OCI-LY7 (cell line): ENCODE results near the gene TSPAN9. TPM values are rescaled to one million over a fixed set of nuclear protein-coding genes. Genes with fewer than 3 reads are reported as not detected.

ENCODE experiments used
- BruUV-seq: library from RNA; stranded (reverse); fragments of 400-500 nt; replicated peaks from 2 replicates; lab custom pipeline; 2021; lab: Mats Ljungman, UMichigan
- CTCF ChIA-PET: fragments of 300-600 bp; sonication (Branson Sonifier 250); formaldehyde crosslinking; loops from one replicate; lab custom pipeline; 2022; ENCODE audit warnings: antibody characterized with exemption; ENCODE audit not compliant: unreplicated experiment; lab: Charles Lee
- POLR2A ChIA-PET: fragments of 300-600 bp; sonication (Branson Sonifier 250); formaldehyde crosslinking; loops from one replicate; lab custom pipeline; 2022; ENCODE audit warnings: antibody characterized with exemption; lab: Charles Lee
- DNase-seq: peaks from one replicate; pipeline ENCODE4 v3.0.0-alpha.2; 2015; ENCODE audit warnings: low spot score
- H2AFZ ChIP-seq: fragments of 200-600 bp; sonication (generic), shearing (Covaris generic); 2 replicates; pipeline ENCODE4 v1.6.1; 2014; ENCODE audit warnings: mild to moderate bottlenecking, antibody characterized with exemption, low read length, moderate library complexity
- H3K27ac ChIP-seq: fragments of 200-600 bp; sonication (generic); 2 replicates; pipeline ENCODE4 v1.5.1; 2014; ENCODE audit warnings: mixed run types, low read depth, mild to moderate bottlenecking, moderate library complexity, low read length, inconsistent platforms; ENCODE audit not compliant: poor library complexity, severe bottlenecking
- H3K36me3 ChIP-seq: fragments of 200-600 bp; sonication (generic); 2 replicates; pipeline ENCODE4 v1.6.1; 2014; ENCODE audit warnings: mild to moderate bottlenecking, antibody characterized with exemption, low read length, moderate library complexity, mixed read lengths; ENCODE audit not compliant: insufficient read depth
- H3K4me1 ChIP-seq: fragments of 200-600 bp; sonication (generic); 2 replicates; pipeline ENCODE4 v1.5.1; 2014; ENCODE audit warnings: mild to moderate bottlenecking, low read length; ENCODE audit not compliant: insufficient read depth, poor library complexity, severe bottlenecking
- H3K4me2 ChIP-seq: fragments of 200-600 bp; sonication (generic); 2 replicates; pipeline ENCODE4 v1.6.1; 2014; ENCODE audit warnings: mild to moderate bottlenecking, low read length
- H3K4me3 ChIP-seq: fragments of 200-600 bp; sonication (generic); 2 replicates; pipeline ENCODE4 v1.5.1; 2014; ENCODE audit warnings: mild to moderate bottlenecking, low read depth, low read length; ENCODE audit not compliant: poor library complexity, severe bottlenecking
- H3K79me2 ChIP-seq: fragments of 200-600 bp; sonication (generic); 2 replicates; pipeline ENCODE4 v1.6.1; 2016; ENCODE audit warnings: low read depth, mild to moderate bottlenecking, low read length, moderate library complexity, mixed read lengths; ENCODE audit not compliant: insufficient read depth
- H3K9me2 ChIP-seq: fragments of 200-600 bp; sonication (generic); 2 replicates; pipeline ENCODE4 v1.6.1; 2016; ENCODE audit warnings: mild to moderate bottlenecking, low read length, mixed read lengths; ENCODE audit not compliant: insufficient read depth
- H3K9me3 ChIP-seq: fragments of 200-600 bp; sonication (generic); 2 replicates; pipeline ENCODE4 v1.6.1; 2014; ENCODE audit warnings: mild to moderate bottlenecking, mixed run types, low read length, mixed read lengths
- H4K20me1 ChIP-seq: fragments of 200-600 bp; sonication (generic); 2 replicates; pipeline ENCODE4 v1.6.1; 2014; ENCODE audit warnings: mild to moderate bottlenecking, antibody characterized with exemption, low read length, moderate library complexity, mixed read lengths; ENCODE audit not compliant: insufficient read depth
- CTCF ChIP-seq: fragments of 200-600 bp; sonication (generic); conservative IDR thresholded peaks from 2 replicates; pipeline ENCODE4 v1.5.1; 2014; ENCODE audit warnings: mild to moderate bottlenecking, antibody characterized with exemption, low read length, moderate library complexity, mixed read lengths
- EZH2phosphoT487 ChIP-seq: fragments of 200-600 bp; sonication (generic); IDR thresholded peaks from 2 replicates; pipeline ENCODE4 v1.6.1; 2018; ENCODE audit warnings: low read depth, borderline replicate concordance, mild to moderate bottlenecking, mixed run types, antibody characterized with exemption, low read length, moderate library complexity, mixed read lengths
- intact Hi-C: fragments of 100-400 bp; cut with micrococcal nuclease; formaldehyde crosslinking; loops from one replicate; pipeline ENCODE4 v1.10.0; 2022; ENCODE audit not compliant: unreplicated experiment
- total RNA-seq, 2 experiments: library from RNA; depleted of rRNA in 1 of 2; stranded (reverse); fragments of >200 nt in 1 of 2; shearing (Covaris generic) in 1 of 2; gene quantifications; 2 replicates each; pipeline ENCODE4 v1.2.3, GENCODE V29; 2014 to 2022

Gene TSPAN9
- total RNA-seq, 2 experiments from 2014 or later = 0.50 to 0.74 TPM

- DNase-seq = no peak
- Histone ChIP-seq H3K9me3 (no peaks in the 10 kb centered on the region), H3K9me2 (no peaks in the 10 kb centered on the region), H3K79me2 (no peaks in the 10 kb centered on the region), H4K20me1 (no peaks in the 10 kb centered on the region), H3K27ac (no peak overlapping the region), H3K36me3 (no peaks in the 10 kb centered on the region), H2AFZ (no peak overlapping the region), H3K4me1 (no peaks in the 10 kb centered on the region), H3K4me3 (no peak overlapping the region), H3K4me2 (no peak overlapping the region)
- intact Hi-C loops = no loop called here
- POLR2A ChIA-PET = interaction anchor here (0.6 kb wide), 1 partner anchor 1292 kb away, joined by 3 read pairs; no protein-coding TSS in a partner anchor
- CTCF ChIA-PET = no interaction called here
- no peak for TF ChIP-seq CTCF
- no peak for TF ChIP-seq EZH2phosphoT487
- BruUV-seq = no TSS peak
Measured at GRCh38 chr12:3033539-3033867, 43.7 kb upstream of the TSPAN9 start.

- DNase-seq = peak; percentile 62
- H3K27ac ChIP-seq = no peak overlapping the region
- no peaks in the 10 kb centered on the region for H4K20me1 ChIP-seq
- H3K9me3 ChIP-seq = no peaks in the 10 kb centered on the region
- no peak overlapping the region for H3K4me3 ChIP-seq
- no peaks in the 10 kb centered on the region for H3K36me3 ChIP-seq
- H3K4me1 ChIP-seq = no peaks in the 10 kb centered on the region
- intact Hi-C loops = loop anchor here (2.0 kb wide), 1 partner anchor 149 kb away; no protein-coding TSS in a partner anchor
- no peak overlapping the region for H3K4me2 ChIP-seq
- no TSS peak for BruUV-seq
- H3K9me2 ChIP-seq = no peaks in the 10 kb centered on the region
- ChIA-PET POLR2A (interaction anchor here (0.6 kb wide), 1 partner anchor 1221 kb away, joined by 5 read pairs; no protein-coding TSS in a partner anchor), CTCF (no interaction called here)
- no peak for TF ChIP-seq EZH2phosphoT487
- peak; percentile 77 for TF ChIP-seq CTCF
- no peaks in the 10 kb centered on the region for H3K79me2 ChIP-seq
- no peak overlapping the region for H2AFZ ChIP-seq
Measured at GRCh38 chr12:3034067-3034750, 43.0 kb upstream of the TSPAN9 start.

- Histone ChIP-seq H3K4me3 (no peak overlapping the region), H3K4me1 (no peaks in the 10 kb centered on the region), H3K9me2 (no peaks in the 10 kb centered on the region), H3K4me2 (no peak overlapping the region), H3K36me3 (no peaks in the 10 kb centered on the region), H3K27ac (no peak overlapping the region), H3K9me3 (no peaks in the 10 kb centered on the region), H3K79me2 (no peaks in the 10 kb centered on the region), H2AFZ (no peak overlapping the region), H4K20me1 (no peaks in the 10 kb centered on the region)
- BruUV-seq = no TSS peak
- CTCF ChIA-PET = no interaction called here
- intact Hi-C loops = loop anchor here (2.0 kb wide), 1 partner anchor 150 kb away; no protein-coding TSS in a partner anchor
- TF ChIP-seq CTCF = no peak
- TF ChIP-seq EZH2phosphoT487 = no peak
- DNase-seq = no peak
- POLR2A ChIA-PET = no interaction called here
Measured at GRCh38 chr12:3035171-3035570, 42.0 kb upstream of the TSPAN9 start.
